Prostate gland (tissue), 2 donors: ENCODE measurements around the gene GARIN3. TPM values are rescaled to one million over a fixed set of nuclear protein-coding genes. Genes with fewer than 3 reads are reported as not detected.

ENCODE experiments used
- DNase-seq: peaks from one replicate; pipeline ENCODE4 v3.0.0-alpha.2; 2019; ENCODE audit warnings: low spot score
- H3K27ac ChIP-seq, 2 donors: fragments of 200-600 bp; sonication (generic); 2 replicates each; pipeline ENCODE4 v1.5.1; 2017 to 2019
- H3K27me3 ChIP-seq: fragments of 200-600 bp; sonication (generic); replicated peaks from 2 replicates; pipeline ENCODE4 v1.5.1; 2019; ENCODE audit not compliant: insufficient read depth
- H3K36me3 ChIP-seq, 2 donors: fragments of 200-600 bp; sonication (generic); 1 replicate in 1 of 2; 2 replicates in 1 of 2; pipeline versions ENCODE4 v1.5.1 to v1.8.1; 2017 to 2019
- H3K4me1 ChIP-seq: fragments of 200-600 bp; sonication (generic); replicated peaks from 2 replicates; pipeline ENCODE4 v1.5.1; 2019
- H3K4me3 ChIP-seq, 2 donors: fragments of 200-600 bp; sonication (generic); 2 replicates each; pipeline ENCODE4 v1.5.1; 2017 to 2019
- H3K9me3 ChIP-seq: fragments of 200-600 bp; sonication (generic); 2 replicates; pipeline ENCODE4 v1.5.1; 2017
- CTCF ChIP-seq, 4 experiments: fragments of 200-600 bp in 2 of 4; fragments of 450-650 bp in 2 of 4; sonication (generic) in 2 of 4; IDR thresholded peaks; 1 replicate in 3 of 4; 2 replicates in 1 of 4; pipeline ENCODE4 v1.5.1; 2016 to 2019; ENCODE audit warnings: antibody characterized with exemption in 4 of 4, mild to moderate bottlenecking in 2 of 4, moderate library complexity in 2 of 4
- POLR2A ChIP-seq: fragments of 450-650 bp; IDR thresholded peaks from one replicate; pipeline ENCODE4 v1.6.1; 2016; ENCODE audit warnings: antibody characterized with exemption, mild to moderate bottlenecking
- POLR2AphosphoS5 ChIP-seq: sonication (generic); formaldehyde crosslinking; IDR thresholded peaks from one replicate; pipeline ENCODE4 v1.6.1; 2017; ENCODE audit warnings: antibody characterized with exemption
- WGBS: methylation state at CpG from one replicate; pipeline ENCODE4 v1.1.5; 2018; 5-methylcytosine and 5-hydroxymethylcytosine counted together
- intact Hi-C: fragments of 100-400 bp; cut with DNase I; formaldehyde crosslinking; loops from one replicate; pipeline ENCODE4 v1.14.2; 2022
- total RNA-seq, 2 donors: library from RNA; depleted of rRNA; stranded (reverse); fragments of >200 nt; gene quantifications; one replicate each; pipeline ENCODE4 v1.1.0, GENCODE V29; 2016

GARIN3 gene
- total RNA-seq, 2 donors from 2014 or later, result 0.97 TPM; not detected in 1

- no peak overlapping the region for H3K27ac ChIP-seq
- intact Hi-C loops, result no loop called here
Measured at GRCh38 chr5:157178966-157179365, 12.9 kb upstream of the GARIN3 start.

GRCh38 chr5:157177953-157178352, 11.9 kb upstream of the GARIN3 start:
- 76% methylated on average over 6 of the region's 6 CpGs for WGBS
- Histone ChIP-seq H3K36me3 (no peaks in the 10 kb centered on the region), H3K9me3 (no peaks in the 10 kb centered on the region)

More at GRCh38 chr5:157178966-157179365, 12.9 kb upstream of the GARIN3 start:
- no peak for TF ChIP-seq POLR2AphosphoS5
- no peak for TF ChIP-seq CTCF (IDR thresholded peaks at IDR 0.05)
- TF ChIP-seq POLR2A, result no peak
- Histone ChIP-seq H3K4me3 (no peak overlapping the region), H3K27me3 (no peaks in the 10 kb centered on the region), H3K36me3 (no peaks in the 10 kb centered on the region), H3K9me3 (no peaks in the 10 kb centered on the region), H3K4me1 (no peaks in the 10 kb centered on the region)
- 70% methylated on average over 3 of the region's 3 CpGs for WGBS
- no peak for DNase-seq

GRCh38 chr5:157175071-157175612, 9.1 kb upstream of the GARIN3 start:
- intact Hi-C loops, result no loop called here
- no peak overlapping the region for H3K27ac ChIP-seq
- no peaks in the 10 kb centered on the region for H3K4me1 ChIP-seq
- no peak overlapping the region for H3K4me3 ChIP-seq
- no peaks in the 10 kb centered on the region for H3K9me3 ChIP-seq
- WGBS, result 97% methylated on average over 8 of the region's 8 CpGs
- TF ChIP-seq POLR2AphosphoS5 (no peak), CTCF (IDR thresholded peaks at IDR 0.05) (no peak), POLR2A (no peak)
- no peaks in the 10 kb centered on the region for H3K27me3 ChIP-seq
- no peaks in the 10 kb centered on the region for H3K36me3 ChIP-seq
- no peak for DNase-seq

More at GRCh38 chr5:157177953-157178352, 11.9 kb upstream of the GARIN3 start:
- Histone ChIP-seq H3K4me1 (no peaks in the 10 kb centered on the region), H3K27ac (no peak overlapping the region), H3K27me3 (no peaks in the 10 kb centered on the region), H3K4me3 (no peak overlapping the region)
- no peak for DNase-seq
- intact Hi-C loops, result no loop called here
- TF ChIP-seq POLR2AphosphoS5 (no peak), POLR2A (no peak), CTCF (IDR thresholded peaks at IDR 0.05) (no peak)

- DNase-seq, result no peak
- 85% methylated on average over 2 of the region's 2 CpGs for WGBS
- intact Hi-C loops, result no loop called here
- H3K27me3 ChIP-seq, result no peaks in the 10 kb centered on the region
- no peaks in the 10 kb centered on the region for H3K4me1 ChIP-seq
- H3K27ac ChIP-seq, result no peak overlapping the region
- no peaks in the 10 kb centered on the region for H3K9me3 ChIP-seq
- TF ChIP-seq POLR2AphosphoS5, result no peak
- no peak overlapping the region for H3K4me3 ChIP-seq
- no peaks in the 10 kb centered on the region for H3K36me3 ChIP-seq
Measured at GRCh38 chr5:157172403-157172802, 6.3 kb upstream of the GARIN3 start.

GRCh38 chr5:157168286-157168685, 2.2 kb upstream of the GARIN3 start:
- Histone ChIP-seq H3K27me3 (no peaks in the 10 kb centered on the region), H3K4me3 (no peak overlapping the region), H3K27ac (no peak overlapping the region), H3K9me3 (no peaks in the 10 kb centered on the region), H3K4me1 (no peaks in the 10 kb centered on the region), H3K36me3 (no peaks in the 10 kb centered on the region)
- 96% methylated on average over 5 of the region's 5 CpGs for WGBS
- intact Hi-C loops, result no loop called here
- DNase-seq, result no peak
- TF ChIP-seq CTCF (IDR thresholded peaks at IDR 0.05), result no peak
- no peak for TF ChIP-seq POLR2AphosphoS5
- TF ChIP-seq POLR2A, result no peak
